Stimulated activated CD4-positive, alpha-beta T cell treated with anti-CD3 and anti-CD28 coated beads, Interleukin-1b, Interleukin-23, amount 100 ng/mL, for 4 hours (primary cell): ENCODE measurements around the gene SLX4IP.
"Not testable (repeated sequence)": the region's sequence is repeated elsewhere in the genome, so short reads cannot be mapped to it uniquely, and the experiment has no call there.

Experiments used
- DNase-seq, 2 donors: peaks; one replicate each; pipeline ENCODE4 v3.0.0-alpha.2; 2020; ENCODE audit warnings: low read depth in 2 of 2

The SLX4IP gene

DNA sequence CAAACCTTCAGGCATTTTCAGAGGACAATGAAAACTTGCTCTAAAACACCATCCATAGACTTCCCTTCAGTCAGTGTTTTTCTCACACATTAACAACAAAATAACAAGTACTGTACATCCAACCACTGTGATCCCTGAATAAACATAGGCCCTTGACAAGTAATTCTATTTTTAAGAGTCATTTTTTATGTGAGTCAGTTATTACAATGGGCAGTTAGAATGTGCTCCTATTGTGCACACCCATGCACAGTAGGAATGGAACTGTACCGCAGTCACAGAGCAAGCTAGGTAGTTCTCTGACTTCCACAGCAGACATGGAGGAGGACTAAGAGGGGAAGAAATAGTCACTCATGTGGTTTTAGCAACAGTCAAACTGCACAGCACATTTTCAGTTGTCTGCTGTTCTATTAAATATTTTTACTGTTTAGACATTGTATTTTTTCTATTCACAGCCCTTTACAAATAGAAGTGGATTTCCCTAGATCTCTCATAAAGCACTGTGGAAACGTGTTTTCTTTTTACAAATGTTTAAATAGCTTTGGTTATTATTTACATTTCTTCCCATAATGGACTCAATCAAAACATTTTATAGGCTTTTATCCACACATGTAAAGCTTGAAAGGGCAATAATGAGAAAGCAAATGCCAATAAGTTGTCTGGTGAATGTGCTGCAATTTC lies 138.3 kb downstream of the SLX4IP start:
- DNase-seq: no peak

DNA sequence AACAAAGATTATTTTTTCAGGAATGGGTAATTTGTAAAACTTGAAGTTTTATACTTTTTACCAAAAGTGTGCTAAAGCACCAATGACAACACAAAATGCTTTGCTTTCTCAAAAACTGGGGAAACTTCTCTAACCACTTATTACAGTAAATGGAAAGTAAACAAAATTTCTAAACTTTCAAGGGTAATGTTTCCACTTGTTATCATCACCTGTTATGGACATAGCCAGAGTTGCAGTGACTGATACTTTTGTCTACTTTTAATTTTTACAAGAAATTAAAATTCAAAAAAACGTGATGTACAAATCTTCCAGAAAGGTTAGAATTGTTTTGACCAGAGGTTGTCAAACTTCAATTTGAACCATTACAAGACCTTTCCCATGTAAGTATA lies 138.8 kb downstream of the SLX4IP start:
- DNase-seq: no peak

DNA sequence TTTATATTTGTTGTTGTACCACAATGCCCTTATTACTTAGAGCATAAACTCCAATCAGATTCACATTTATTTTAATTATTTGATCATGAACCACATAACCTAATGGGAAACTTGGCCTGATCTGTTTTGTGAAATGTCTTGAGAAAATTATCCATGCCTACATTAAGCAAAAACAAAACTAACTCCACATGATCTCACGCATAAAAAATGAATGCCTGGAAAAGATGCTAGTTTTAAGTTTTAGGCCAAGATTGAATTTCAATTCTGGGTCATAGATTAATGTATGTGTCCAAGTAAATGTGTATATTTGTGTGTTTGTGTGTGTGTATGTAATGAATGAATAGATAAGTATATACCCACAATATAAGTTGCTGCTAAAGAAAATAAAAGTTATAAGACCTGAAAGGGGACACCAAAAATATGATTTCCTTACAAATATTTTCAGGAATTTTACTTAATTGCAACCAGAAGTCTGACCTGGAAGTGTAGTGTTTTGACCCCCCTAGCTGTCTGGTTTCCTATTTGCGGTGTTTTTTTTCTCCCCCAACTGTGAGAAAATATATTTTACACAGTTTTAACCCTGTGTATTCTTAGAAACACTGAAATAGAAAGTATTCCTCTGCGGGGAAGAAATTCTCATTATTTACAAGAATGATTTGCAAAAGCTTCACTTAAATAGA lies 141.4 kb downstream of the SLX4IP start:
- DNase-seq: no peak

DNA sequence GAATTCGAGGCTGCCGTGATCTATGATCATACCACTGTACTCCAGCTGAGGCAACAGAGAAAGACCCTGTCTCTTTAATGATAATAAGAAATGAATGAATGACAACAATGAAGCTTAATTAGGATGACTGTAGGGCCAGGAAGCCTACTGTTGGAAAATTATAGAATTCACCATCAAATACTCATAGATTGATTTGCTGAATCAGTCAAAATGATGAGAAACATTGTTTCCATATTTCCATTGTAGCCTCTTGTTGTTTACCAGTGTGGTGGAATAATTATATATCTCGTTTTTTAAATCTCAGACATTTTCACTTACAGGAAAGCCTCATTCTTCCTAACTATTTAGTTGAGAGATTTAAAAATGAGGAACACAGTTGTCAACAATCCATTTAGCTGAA lies 142.5 kb downstream of the SLX4IP start:
- no peak for DNase-seq

DNA sequence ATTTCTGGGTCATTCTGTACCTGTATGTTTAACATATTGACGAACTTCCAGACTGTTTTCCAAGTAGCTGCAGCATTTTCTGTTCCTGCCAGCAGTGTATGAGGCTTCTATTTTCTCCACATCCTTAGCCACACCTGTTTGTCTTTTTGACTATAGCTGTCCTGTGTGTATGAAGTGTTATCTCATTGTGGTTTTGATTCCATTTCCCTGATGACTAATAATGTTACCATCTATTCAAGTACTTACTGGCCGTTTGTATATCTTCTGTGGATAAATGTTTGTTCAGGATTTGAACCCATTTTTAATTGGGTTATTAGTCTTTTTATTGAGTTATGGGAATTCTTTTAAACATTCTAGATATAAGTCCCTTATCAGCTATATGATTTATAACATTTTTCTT lies 143.5 kb downstream of the SLX4IP start:
- no peak for DNase-seq

DNA sequence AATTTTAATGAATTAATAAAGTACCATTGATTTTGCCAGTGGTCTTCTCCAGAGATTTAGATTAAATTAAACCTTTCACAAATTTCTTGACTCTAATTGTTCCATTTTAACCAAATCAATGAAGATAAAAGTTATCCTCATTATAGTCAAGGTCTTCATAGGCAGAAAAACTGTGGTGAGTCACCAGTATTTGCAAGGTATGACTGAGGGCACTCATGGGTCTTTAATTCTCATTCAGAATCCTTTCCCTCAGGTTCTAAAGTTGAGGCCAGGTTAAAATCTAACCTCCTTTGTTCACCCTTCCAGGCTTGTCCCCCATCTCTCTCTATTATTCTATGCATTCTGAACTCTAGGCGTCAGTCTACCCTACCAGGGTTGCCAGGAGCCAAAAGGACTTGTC lies 144.8 kb downstream of the SLX4IP start:
- DNase-seq: no peak

DNA sequence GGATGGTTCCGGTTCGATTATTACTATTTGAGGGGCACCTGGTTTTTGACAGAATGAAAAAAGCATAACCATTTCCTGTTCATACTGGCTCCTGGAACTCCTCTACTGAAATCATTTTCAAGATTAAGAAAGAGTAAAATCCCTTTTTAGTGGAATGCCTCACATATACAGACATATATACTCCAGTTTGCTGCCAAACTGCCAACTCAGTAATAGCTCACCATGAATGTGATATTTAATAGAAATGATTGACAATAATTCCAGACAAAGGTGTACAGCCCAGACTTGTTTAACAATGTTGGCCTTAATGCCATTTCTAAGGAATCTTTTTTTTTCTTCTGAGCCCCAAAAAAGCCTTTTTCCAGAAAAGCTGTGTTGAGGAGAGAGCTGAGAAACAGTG lies 145.6 kb downstream of the SLX4IP start:
- no peak for DNase-seq

DNA sequence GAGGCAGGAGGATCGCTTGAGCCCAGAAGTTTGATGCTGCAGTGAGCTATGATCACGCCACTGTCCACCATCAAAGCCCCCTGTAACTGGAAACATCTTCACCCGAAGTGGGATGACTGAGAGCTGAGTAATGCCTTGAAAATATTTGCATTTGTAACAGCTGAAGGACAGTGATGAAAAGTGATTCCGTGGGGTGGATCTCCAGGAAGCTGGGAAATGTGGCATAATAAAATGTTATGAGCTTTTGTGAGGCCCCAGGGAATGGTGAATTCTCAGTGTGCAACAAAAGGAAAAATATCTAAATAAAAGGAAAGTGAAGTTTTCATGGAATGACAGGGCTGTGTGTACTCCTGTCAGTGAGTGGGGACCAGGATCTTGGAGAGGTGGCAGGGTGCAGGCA lies 146.7 kb downstream of the SLX4IP start:
- no peak for DNase-seq

DNA sequence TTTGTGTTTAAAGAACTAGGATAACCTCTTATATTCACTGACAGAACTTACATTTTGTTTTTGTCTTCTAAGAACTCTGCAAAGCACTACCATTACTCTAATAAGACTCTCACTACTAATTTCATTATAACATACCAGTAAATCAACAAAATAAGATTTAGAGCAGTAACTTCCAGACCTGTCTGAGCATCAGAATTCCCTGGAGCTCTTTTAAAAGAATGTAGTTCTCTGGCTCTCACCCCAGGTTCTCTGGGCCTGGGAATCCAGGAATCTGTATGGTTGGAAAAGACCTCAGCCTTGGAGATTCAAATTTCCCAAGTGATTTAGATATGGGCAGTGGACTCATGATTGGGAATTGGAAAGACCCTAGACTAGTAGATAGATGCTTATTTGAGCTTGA lies 149.3 kb downstream of the SLX4IP start:
- no peak for DNase-seq

DNA sequence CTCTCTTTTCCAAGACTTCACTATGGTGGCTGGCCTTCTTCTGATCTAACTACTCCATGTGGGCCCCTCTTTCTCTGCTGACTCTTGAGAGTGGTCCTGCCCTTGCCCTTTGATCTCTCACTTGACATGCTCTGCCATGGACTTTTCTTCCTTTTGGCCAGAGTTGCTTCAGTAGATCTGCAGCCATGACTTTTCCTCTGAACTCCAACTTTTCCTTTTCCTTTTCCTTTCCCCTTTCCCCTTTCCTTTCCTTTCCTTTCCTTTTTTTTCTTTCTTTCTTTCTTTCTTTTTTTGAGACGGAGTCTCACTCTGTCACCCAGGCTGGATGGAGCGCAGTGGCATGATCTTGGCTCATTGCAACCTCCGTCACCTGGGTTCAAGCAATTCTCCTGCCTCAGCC lies 150.2 kb downstream of the SLX4IP start:
- DNase-seq: no peak

DNA sequence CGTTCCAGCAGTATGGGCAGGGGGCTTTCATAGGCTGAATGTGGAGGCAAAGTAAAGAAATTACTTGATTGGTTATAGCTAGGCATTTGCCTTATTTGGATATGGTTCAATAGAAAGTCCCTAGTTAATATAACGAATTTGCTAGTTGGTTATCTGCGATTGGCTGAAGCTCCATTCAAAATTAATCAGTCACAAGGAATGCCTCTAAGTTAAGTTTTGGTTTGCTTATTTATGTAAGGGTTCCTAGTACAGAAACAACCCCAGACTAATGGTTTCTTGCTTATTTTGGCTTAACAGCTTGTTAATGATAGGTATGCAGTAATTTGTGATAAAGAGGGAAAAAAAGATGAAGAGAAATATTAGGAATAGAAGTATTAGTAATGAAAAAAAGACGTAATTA lies 151.2 kb downstream of the SLX4IP start:
- no peak for DNase-seq

DNA sequence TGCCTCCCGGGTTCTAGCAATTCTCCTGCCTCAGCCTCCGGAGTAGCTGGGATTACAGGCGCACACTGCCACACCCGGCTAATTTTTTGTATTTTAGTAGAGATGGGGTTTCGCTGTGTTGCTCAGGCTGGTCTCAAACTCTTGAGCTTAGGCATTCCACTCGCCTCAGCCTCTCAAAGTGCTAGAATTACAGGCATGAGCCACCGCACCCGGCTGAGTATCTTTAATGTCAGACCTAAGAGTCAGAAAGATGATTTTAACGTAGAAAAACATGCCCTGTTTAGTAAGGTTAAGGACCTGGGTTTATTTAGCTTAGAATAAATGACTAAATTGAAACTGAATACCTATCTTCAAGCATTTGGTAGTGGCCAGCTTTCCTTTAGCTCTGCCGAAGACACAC lies 155.3 kb downstream of the SLX4IP start:
- DNase-seq: not testable (repeated sequence)

DNA sequence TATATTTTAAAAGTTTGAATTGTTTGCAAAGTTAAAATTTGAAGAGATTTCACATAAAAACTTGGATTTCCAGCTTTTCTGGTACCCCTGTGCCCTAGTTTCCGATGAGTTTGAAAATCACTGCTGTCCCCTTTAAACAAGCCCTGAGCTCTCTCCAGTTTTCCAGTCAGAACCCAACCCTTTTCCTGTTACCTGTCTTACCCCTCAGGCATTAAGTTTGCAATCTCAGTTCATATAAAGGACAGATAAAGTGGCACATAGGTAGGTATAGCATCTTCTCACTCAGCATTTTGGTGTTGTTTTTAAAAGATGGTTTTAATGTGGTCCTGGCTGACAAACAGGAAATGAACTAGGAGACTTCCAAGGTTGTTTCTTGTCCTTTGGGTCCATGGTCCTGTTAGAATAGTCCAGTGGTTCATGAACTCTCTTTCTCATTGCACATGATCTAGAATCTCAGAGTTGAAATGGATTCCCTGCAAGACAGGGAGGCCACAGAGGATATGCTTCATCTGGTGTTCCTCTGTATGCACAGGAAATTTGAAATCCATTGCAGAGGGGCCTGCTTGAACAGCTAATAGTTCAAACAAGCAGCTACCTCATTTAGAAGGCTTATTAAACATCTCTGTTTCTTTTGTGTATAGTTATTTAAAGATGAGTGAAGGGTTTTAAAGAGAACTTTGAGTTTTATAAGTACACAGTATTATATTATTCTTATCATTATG lies 156.0 kb downstream of the SLX4IP start:
- DNase-seq: no peak

DNA sequence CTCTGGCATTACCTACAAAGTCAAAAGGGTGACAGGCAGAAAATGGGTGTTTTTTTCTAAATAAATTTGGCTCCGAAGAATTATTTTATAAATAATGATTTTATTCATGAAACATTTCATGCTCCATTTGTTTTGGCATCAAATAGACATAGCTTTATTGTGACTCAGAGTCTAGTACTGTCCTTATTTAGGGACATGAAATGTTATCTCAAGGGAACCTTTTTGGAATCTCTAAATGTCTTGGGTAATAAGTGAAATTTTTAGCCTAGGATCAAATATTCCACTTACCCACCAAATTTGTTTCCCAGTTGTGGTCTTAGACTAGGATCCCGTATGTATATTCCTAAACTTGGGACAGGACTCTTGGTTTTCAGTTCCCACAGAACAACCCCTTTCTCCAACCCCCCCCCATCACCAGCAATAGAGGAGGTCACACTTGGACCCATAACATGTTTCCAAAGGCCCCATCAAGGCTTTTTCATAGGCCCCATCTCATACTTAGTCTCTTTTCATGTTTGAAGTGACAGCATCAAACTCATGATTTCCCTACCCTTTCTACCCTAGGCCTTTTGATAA lies 156.9 kb downstream of the SLX4IP start:
- DNase-seq: no peak

DNA sequence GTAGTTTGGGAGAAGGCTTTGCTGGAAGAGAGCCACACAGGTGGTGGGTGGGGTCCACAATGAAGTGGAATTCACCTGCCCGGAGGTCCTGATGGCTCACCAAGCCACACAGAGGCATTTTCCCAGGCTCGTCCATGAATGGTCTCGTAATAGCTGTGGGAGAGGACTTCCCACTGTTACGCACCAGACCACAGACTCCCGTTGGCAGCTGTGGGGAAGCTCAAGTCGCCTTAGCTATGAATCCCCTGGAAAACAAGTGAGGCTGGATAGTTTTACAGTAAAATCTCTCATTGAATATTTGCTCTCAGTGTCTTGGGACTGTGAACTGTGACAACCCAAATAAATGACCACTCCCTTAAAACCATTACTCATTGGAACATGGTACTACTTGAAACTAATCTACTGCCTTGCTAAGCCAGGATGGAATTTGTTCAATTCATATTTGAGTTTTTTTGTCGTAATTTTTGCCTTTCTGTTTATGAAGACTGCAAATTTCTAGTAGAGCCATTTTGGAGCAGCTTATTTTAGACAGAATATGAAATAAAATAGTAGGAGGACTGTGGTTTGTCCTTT lies 159.3 kb downstream of the SLX4IP start:
- DNase-seq: no peak

DNA sequence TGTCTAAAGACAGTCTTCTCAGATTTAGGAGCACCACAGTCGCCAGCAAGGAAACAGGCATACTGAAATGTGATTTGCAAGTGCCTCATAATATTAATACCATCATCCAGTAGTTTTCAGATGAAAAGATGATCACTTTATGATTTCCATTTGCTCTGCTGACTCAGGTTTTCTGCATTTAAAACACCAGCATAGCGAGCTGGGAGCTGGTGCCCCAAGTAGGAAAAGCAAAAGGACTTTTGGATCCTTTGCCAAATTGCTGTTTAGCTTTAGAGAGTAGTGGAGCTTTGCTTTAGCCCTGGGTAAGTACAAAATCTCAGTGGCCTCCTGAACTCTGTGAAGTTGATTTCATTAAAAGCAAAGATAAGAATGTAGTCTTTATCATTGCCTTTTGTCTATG lies 160.2 kb downstream of the SLX4IP start:
- DNase-seq: no peak

DNA sequence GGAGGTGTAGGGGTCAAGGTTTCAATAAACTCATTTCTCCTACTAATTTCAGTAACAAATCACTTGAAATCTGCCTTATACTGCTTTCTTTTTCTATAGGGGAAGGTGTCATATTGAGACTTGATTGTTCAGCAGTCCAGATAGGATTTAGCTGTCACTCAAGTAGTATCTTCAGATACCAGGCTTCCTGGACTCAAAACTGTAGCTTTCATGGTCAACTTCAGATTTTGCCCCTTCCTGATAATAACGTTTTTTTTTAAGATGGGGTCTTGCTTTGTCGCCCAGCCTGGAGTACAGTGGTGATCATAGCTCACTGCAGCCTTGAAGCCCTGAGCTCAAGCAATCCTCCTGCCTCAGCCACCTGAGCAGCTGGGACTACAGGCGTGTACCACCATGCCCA lies 160.9 kb downstream of the SLX4IP start:
- no peak for DNase-seq

DNA sequence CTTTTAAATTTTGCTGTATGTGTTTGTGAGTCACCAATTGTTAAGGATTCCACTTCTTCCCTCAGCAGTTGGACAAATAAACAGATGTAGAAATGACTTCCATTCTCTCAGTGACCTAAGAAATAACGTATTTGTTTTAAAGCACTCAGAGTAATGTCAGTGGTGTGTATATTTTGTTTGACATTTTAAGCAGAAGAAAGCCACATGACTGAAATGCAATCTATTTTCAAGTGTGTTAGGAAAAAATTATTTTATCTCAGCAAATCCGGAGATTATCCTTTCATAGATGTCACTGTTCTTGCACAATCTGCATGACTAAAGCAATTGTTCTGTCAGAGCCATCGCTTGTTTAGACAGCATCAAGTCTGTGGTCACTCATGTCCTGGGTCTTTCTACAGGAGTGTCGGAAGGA lies 161.6 kb downstream of the SLX4IP start:
- DNase-seq: no peak

DNA sequence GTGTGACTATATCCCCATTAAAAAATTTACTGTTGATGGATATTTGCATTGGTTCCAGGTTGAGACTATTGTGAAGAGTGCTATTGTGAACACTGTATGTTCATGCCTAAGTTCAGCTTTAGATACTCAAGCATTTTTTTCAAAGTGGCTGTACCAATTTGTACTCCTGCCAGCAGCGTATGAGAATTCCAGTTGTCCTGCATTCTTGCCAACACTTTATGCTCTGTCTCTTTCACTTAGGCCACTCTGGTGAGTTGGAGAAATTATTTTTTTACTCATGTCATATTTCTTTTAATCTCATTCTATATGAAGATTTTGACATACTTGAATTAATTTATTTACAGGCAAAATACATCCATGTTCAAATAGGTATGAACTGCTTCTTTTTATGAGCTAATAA lies 162.5 kb downstream of the SLX4IP start:
- DNase-seq: no peak

DNA sequence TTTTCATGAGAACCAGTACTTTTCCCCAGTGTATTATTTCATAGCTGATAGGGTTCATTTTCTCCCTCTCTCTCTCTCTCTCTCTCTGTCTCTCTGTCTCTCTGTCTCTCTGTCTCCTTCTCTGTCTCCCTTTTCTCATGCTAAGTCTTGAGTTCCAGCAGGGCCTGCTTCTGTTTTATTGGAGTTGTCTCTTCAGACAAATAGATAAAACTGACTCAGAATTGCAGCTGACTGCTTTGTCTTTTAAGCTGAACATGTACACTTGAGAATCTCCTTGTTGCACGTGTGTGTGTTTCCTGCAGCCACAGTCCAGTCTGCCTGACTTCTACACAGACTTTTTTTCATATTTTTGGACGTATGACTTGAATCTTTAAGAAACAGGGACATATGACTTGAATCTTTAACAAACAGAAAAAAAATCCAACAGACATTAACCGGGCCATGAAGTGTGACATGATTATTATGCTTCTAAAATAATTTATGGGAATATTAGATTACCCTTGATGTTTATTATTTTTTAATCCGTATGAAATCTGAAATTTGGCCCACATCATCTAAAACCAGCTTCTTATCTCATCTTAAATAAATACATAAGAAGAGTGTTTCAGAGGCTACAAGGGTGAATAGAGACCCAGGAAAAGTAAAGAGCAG lies 167.2 kb downstream of the SLX4IP start:
- DNase-seq: no peak

DNA sequence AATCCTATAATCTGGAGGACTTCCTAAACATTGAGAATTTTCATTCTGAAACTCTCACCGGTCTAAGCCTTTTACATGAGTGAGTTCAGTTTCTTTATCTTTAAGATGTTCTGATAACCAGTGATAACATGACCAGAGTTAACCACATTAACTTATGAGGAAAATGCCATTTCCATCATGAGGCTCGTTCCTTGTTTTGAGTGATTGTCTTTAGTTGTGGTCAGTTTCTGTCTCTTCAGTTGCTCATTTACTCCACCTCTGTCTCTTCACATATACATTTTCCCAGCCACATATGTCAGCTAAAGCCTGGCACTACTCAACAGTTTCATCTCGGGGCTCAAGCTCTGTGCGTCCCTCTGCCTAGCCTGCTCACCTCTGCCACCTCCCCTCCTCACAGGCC lies 168.3 kb downstream of the SLX4IP start:
- DNase-seq: no peak
